ENCODE results near the gene POLR3F.

GRCh38 chr20:18513208-18513607 is 46.0 kb downstream of the POLR3F start:
- TF ChIP-seq CTCF (IDR thresholded peaks at IDR 0.05) = no peak
- TF ChIP-seq POLR2AphosphoS5 (IDR thresholded peaks at IDR 0.05) = no peak
- TF ChIP-seq POLR2A (IDR thresholded peaks at IDR 0.05) = no peak
